GM18868 (cell line): ENCODE results near the gene LHPP.
A peak's percentile ranks its signal among the peaks of the same experiment; 100 is the strongest.
"Not testable (repeated sequence)": the region's sequence is repeated elsewhere in the genome, so short reads cannot be mapped to it uniquely, and the experiment has no call there.

Experiments
- ATAC-seq: cut with Tn5 transposase; IDR thresholded peaks from one replicate; pipeline ENCODE4 v1.9.1; 2021; ENCODE audit warnings: mild to moderate bottlenecking, moderate library complexity; ENCODE audit not compliant: unreplicated experiment

LHPP gene

GRCh38 chr10:124461642-124462347 is at the start of gene LHPP:
TSS of gene LHPP (plus strand) at chr10:124461823. CDS start at chr10:124461863, 40 bp downstream.
- ATAC-seq, result peak; percentile 95

GRCh38 chr10:124414076-124414475 is 47.5 kb upstream of the LHPP start:
- no peak for ATAC-seq

- no peak for ATAC-seq
Observed at GRCh38 chr10:124415210-124415609, 46.4 kb upstream of the LHPP start.

DNA sequence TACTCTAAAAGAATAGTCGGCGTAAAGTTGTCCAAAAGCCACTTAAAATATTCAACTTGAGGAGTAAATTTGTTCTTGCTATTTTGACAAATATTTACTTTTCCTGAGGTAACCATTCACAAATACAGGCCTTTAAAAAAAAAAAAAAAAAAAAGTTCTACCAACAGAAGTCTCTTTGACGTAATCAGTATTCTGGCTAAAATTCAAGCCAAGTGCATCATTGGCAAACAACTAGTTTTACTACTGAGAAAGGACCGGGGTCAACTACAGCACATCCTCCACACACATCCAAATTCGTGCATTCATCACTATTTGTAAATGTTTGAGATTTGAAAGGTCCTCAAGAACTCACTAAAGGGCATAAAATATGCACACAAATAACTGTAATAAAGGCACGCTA is 44.9 kb upstream of the LHPP start:
- no peak for ATAC-seq

DNA sequence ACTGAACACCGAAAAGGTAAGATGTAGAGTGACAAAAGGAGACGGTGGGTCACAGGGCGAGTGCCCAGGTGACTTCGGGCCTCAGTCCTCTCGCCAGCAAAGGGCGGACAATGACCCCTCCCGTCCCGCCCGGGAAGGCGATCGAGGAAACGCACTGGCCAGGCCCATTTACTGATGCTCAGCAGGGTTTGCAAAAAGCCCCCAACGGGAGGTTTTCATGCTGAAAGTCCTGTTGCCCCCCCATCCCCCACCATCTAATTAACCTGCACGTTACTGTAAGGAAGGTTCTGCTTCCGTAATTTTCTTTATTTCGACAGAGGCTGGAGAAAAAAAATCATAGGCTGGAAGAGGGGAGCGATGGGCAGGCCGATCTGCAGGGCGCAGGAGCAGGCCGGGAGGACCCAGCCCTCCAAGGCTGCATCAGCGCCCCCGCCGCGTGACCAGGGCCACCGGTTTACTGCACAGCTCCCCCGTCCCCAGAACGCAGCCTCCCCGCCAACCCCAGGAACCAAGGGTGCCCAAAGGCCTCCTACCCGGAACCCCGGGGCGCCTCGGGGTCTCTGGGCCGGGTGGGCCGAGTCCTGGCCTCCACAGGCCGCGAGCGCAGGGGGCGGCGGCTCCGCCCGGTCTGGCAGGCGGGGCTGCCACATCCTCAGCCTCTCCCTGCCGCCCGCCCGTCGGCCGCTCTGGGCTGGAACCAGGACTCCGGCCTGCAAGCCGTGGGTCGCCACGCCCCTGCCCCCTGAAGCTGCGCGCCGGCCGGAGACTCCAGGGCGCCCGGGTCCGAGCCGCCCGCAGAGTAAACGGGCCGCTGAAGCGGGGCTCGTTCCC is 43.5 kb upstream of the LHPP start:
- peak; percentile 22 for ATAC-seq

DNA sequence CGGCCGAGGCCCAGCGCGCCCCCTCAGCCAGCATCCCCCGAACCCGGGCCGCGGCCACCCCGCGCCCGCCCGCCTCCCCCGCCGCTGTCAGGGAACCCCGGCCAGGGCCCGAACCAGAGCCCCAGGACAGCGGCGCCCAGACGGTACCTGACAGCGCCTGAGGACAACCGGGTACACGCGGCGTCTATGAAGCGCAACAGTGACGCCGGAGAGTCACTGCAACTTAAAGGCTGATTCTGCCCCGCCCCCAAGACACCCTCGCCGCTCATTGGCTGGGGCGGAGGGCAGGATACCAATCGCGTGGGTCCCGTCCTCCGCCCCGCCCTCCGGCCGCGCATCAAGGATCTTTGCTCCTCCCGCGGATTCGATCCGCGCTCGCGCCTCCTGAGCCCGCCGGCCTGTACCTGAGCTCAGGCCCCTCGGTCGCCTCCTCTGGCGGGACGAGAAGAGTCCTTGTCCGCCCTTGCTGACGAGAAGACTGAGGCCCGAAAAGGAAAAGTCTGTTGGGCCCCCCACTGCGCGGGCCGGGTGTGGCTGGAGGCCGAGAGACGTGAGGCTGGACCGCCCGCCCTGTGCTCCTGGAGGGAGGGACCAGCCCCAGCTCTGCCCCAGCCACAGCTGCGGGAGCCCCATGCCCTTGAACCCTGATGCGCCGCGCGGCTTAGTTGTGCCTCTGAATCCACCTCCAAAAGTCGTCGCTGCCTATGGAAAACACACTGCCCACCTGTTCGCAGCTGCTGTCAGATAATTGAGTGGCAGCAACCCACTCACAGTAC is 42.7 kb upstream of the LHPP start, which contains the start of gene OAT:
Gene OAT (minus strand): TSS at position 198 of the 776 bp plus-strand sequence. CDS start 6,752 bp downstream, outside the sequence.
- peak; percentile 95 for ATAC-seq

DNA sequence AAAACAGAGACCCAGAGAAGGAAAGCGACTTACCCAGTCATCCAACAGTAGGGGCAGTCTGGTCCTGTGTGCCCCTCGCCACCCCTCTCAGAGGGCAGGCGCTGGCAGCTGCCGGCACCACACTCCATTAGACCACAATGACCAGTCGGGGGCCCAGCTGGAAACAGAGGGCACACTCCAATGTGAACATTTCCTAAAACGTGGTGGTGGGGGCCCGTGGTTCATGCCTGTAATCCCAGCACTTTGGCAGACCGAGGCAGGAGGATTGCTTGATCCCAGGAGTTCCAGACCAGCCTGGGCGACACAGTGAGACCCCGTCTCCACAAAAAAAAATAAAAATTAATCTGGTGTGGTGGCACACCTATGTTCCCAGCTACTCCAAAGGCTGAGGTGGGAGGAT is 42.0 kb upstream of the LHPP start:
- no peak for ATAC-seq

DNA sequence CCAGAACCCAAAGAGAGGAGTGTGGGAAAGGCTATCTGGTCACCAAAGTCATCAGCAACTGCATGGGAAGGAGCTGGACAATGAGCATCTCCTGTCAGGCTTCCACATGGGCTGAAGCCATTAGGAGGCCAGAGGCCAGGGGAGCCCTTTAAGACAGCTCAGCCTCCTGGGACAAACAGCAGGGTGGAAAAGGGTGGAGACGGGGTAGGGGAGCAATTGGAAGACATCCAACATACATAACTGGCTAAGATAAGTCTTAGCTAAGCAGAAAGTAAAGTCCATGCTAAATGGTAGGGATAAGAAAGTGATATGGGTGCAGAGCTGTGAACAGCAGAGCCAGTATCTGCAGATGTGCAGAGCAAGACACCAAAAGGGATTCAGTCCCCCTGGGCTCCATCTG is 41.4 kb upstream of the LHPP start:
- no peak for ATAC-seq

GRCh38 chr10:124422742-124423141 is 38.9 kb upstream of the LHPP start:
- ATAC-seq, result no peak

DNA sequence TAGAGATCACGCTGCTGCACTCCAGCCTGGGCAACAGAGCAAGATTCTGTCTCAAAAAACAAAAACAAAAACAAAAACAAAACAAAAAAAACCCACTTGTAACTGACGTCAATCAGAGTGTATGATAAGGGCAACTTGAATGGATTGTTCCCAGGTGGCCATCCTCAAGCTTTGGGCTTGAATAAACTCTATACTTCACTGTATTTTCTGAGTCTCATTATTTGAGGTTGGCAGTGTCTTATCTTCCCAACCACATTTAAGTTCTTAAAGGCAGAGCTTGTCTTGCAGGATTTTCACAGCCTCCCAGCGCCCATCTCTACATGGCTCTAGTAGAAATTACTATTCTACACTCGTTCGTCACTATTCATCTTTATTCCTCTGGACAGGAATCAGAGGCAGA is 37.8 kb upstream of the LHPP start:
- no peak for ATAC-seq

GRCh38 chr10:124425227-124425962 is 36.2 kb upstream of the LHPP start:
- ATAC-seq, result no peak

DNA sequence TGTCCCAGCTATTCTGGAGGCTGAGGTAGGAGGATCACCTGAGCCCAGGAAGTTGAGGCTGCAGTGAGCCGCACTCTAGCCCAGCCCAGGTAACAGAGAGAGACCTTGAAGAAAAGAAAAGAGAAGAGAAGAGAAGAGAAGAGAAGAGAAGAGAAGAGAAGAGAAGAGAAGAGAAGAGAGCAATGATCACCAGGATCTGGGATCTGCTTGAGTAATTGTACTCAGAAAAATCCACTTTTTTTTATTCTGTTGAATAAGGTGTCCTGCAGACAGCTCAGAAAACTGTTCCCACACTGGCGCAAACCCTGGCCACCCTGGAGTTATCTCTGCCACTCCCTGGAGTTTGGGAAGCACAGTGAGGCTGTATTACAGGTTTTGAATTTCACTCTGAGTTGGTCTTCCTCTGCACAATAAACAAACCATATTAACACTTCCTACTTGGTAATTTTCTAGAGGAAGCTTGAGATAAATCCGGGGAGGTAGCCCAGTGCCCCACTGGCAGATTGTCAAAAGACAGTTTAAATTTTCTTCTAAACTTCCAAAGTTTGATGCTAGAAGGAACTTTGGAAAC is 33.3 kb upstream of the LHPP start:
- no peak for ATAC-seq

GRCh38 chr10:124429576-124429975 is 32.0 kb upstream of the LHPP start:
- ATAC-seq, result no peak

- ATAC-seq, result no peak
Observed at GRCh38 chr10:124430077-124430476, 31.5 kb upstream of the LHPP start.

GRCh38 chr10:124433461-124433860 is 28.2 kb upstream of the LHPP start:
- no peak for ATAC-seq

DNA sequence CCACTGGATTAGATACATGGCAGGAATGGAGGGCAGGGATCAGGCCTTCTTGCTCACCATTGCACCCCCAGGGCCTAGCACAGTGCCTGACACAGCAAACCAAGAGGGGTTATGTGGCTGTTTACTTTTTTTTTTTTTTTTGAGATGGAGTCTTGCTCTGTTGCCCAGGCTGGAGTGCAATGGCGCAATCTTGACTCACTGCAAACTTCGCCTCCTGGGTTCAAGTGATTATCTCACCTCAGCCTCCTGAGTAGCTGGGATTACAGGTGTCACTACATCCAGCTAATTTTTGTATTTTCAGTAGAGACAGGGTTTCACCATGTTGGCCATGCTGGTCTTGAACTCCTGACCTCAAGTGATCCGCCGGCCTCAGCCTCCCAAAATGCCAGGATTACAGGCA is 25.9 kb upstream of the LHPP start:
- not testable (repeated sequence) for ATAC-seq

DNA sequence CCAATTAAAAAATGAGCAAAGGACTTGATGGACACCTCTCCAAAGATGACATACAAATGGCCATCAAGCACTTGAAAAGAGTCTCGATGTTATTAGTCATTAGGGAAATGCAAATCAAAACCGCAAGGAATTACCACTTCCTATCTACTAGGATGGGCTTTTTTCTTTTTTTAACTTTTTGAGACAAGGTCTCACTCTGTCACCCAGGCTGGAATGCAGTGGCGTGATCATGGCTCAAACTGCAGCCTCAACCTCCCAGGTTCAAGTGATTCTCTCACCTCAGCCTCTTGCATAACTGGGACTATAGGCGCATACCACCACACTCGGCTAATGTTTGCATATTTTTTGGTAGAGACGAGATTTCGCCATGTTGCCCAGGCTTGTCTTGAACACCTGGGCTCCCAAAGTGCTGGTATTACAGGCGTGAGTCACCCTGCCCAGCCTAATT is 25.4 kb upstream of the LHPP start:
- ATAC-seq, result peak; percentile 58

DNA sequence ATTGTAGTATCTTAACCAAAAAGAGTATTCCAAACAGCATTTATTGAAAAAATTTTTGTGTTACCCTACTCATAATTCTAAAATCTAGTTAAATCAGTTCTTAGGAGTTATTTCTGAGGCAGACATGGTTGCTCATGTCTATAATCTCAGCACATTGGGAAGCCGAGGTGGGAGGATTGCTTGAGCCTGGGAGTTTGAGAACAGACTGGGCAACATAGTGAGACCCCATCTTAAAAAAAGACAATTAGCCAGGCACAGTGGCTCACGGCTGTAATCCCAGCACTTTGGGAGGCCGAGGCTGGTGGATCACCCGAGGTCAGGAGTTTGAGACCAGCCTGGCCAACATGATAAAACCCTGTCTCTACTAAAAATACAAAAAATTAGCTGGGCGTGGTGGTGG is 19.9 kb upstream of the LHPP start:
- ATAC-seq, result not testable (repeated sequence)

- no peak for ATAC-seq
Observed at GRCh38 chr10:124446830-124447750, 14.5 kb upstream of the LHPP start.
